HEK293 (cell line): Measurements from ENCODE around the gene CLMN.
A peak's percentile ranks its signal among the peaks of the same experiment; 100 is the strongest.

ENCODE experiments used
- CTCF ChIA-PET: fragments of 350-600 bp; formaldehyde crosslinking; extraction: SDS; loops from one replicate; lab custom pipeline; 2021; ENCODE audit warnings: antibody characterized with exemption; lab: Yijun Ruan, JAX
- POLR2A ChIA-PET: fragments of 300-600 bp; formaldehyde crosslinking; extraction: SDS; loops from one replicate; lab custom pipeline; 2020; ENCODE audit warnings: antibody characterized with exemption, inconsistent platforms; lab: Yijun Ruan, JAX
- H3K27ac ChIP-seq: fragments of 200-500 bp; sonication (Bioruptor generic); 2 replicates; pipeline ENCODE4 v1.5.1; 2014; ENCODE audit warnings: low read depth, low read length, control low read depth, inconsistent platforms; ENCODE audit errors: extremely low read depth
- H3K36me3 ChIP-seq, 2 experiments: fragments of 200-500 bp in 1 of 2; sonication (Bioruptor generic) in 1 of 2; 1 replicate in 1 of 2; 2 replicates in 1 of 2; pipeline ENCODE4 v1.5.1; 2014 to 2017; ENCODE audit warnings: inconsistent platforms in 2 of 2, low read length in 2 of 2; ENCODE audit not compliant: control insufficient read depth in 2 of 2, insufficient read depth in 1 of 2
- H3K4me1 ChIP-seq: fragments of 200-500 bp; sonication (Bioruptor generic); 2 replicates; pipeline ENCODE4 v1.5.1; 2014; ENCODE audit warnings: mild to moderate bottlenecking, low read length, inconsistent platforms; ENCODE audit not compliant: control insufficient read depth, insufficient read depth
- H3K4me3 ChIP-seq: 2 replicates; pipeline ENCODE4 v1.5.1; 2011; ENCODE audit warnings: low read depth, mild to moderate bottlenecking, control low read depth, low read length, moderate library complexity
- H3K9me3 ChIP-seq: fragments of 200-500 bp; sonication (Bioruptor generic); 2 replicates; pipeline ENCODE4 v1.5.1; 2014; ENCODE audit warnings: low read depth, low read length, inconsistent platforms; ENCODE audit not compliant: control insufficient read depth, insufficient read depth
- EGR2 ChIP-seq: fragments of 450-650 bp; formaldehyde crosslinking; IDR thresholded peaks from 2 replicates; pipeline ENCODE4 v1.5.1; 2016; ENCODE audit warnings: low read depth, missing biosample characterization, missing genetic modification characterization
- GLIS2 ChIP-seq: fragments of 450-650 bp; formaldehyde crosslinking; IDR thresholded peaks from 2 replicates; pipeline ENCODE4 v1.5.1; 2016; ENCODE audit warnings: missing biosample characterization, missing genetic modification characterization
- SCRT2 ChIP-seq: fragments of 450-650 bp; formaldehyde crosslinking; IDR thresholded peaks from 2 replicates; pipeline ENCODE4 v1.5.1; 2016; ENCODE audit warnings: missing biosample characterization, missing genetic modification characterization
- TCF7L2 ChIP-seq: IDR thresholded peaks from 2 replicates; pipeline ENCODE4 v1.6.1; 2011; ENCODE audit warnings: low read depth, mild to moderate bottlenecking, inconsistent platforms, low read length, moderate library complexity, borderline replicate concordance
- ZFHX2 ChIP-seq: fragments of 450-650 bp; formaldehyde crosslinking; conservative IDR thresholded peaks from 2 replicates; pipeline ENCODE4 v1.5.1; 2016; ENCODE audit warnings: missing biosample characterization, missing genetic modification characterization
- ZNF157 ChIP-seq: fragments of 450-650 bp; formaldehyde crosslinking; IDR thresholded peaks from 2 replicates; pipeline ENCODE4 v1.5.1; 2016; ENCODE audit warnings: missing biosample characterization, missing genetic modification characterization
- ZNF366 ChIP-seq: fragments of 450-650 bp; formaldehyde crosslinking; conservative IDR thresholded peaks from 2 replicates; pipeline ENCODE4 v1.5.1; 2016; ENCODE audit warnings: missing biosample characterization, missing genetic modification characterization
- ZNF530 ChIP-seq: fragments of 450-650 bp; formaldehyde crosslinking; IDR thresholded peaks from 2 replicates; pipeline ENCODE4 v1.5.1; 2016; ENCODE audit warnings: low read depth, missing biosample characterization, missing genetic modification characterization
- ZNF791 ChIP-seq: fragments of 450-650 bp; formaldehyde crosslinking; IDR thresholded peaks from 2 replicates; pipeline ENCODE4 v1.5.1; 2016; ENCODE audit warnings: missing biosample characterization, missing genetic modification characterization
- TF ChIP-seq, protein P1 (sequence below): fragments of 450-650 bp; formaldehyde crosslinking; IDR thresholded peaks from 2 replicates; pipeline ENCODE4 v1.5.1; 2017; ENCODE audit warnings: missing biosample characterization, missing genetic modification characterization
- TF ChIP-seq, protein P2 (sequence below): fragments of 450-650 bp; formaldehyde crosslinking; IDR thresholded peaks from 2 replicates; pipeline ENCODE4 v1.5.1; 2016; ENCODE audit warnings: missing biosample characterization, missing genetic modification characterization, borderline replicate concordance
- TF ChIP-seq, protein P3 (sequence below): sonication (generic); formaldehyde crosslinking; IDR thresholded peaks from 2 replicates; pipeline ENCODE4 v1.8.1; 2022; ENCODE audit warnings: mild to moderate bottlenecking, moderate library complexity, missing genetic modification reagents

Gene CLMN

DNA sequence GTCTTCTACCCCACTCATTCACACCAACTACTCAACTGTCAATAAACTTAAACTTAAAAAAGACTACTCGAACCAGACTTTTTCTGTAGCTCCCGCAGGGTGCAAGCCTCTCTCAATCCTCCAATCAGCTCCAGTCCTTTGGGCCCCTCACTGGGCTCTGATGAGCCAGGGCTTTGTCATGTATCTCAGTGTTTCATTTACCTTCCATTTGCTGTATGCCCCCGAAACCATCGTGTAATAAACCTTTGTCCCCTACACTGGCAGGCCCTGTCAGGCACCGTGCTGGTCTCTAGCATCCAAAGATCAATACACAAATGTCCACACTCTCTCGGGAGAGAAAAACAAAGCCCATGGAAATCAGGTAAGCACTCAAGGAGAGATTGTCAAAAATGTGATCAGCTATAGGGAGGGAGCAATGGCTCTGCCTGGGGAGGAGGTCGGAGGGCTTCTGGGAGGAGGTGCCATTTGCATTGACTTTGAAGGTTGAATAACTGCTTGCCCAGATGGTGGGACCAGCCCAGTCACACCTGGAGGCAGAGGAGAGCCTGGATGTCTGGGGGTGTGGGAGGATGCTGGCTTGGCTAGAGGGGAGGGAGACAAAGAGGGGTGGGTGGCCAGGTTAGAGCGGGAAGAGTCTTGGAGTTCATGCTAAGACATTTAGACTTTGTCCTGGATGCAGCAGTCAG, 120.3 kb downstream of the CLMN start (continued):
- TF ChIP-seq, protein P1, sequence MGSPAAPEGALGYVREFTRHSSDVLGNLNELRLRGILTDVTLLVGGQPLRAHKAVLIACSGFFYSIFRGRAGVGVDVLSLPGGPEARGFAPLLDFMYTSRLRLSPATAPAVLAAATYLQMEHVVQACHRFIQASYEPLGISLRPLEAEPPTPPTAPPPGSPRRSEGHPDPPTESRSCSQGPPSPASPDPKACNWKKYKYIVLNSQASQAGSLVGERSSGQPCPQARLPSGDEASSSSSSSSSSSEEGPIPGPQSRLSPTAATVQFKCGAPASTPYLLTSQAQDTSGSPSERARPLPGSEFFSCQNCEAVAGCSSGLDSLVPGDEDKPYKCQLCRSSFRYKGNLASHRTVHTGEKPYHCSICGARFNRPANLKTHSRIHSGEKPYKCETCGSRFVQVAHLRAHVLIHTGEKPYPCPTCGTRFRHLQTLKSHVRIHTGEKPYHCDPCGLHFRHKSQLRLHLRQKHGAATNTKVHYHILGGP (tag by site-specific recombination): no peak
- TF ChIP-seq, protein P2, sequence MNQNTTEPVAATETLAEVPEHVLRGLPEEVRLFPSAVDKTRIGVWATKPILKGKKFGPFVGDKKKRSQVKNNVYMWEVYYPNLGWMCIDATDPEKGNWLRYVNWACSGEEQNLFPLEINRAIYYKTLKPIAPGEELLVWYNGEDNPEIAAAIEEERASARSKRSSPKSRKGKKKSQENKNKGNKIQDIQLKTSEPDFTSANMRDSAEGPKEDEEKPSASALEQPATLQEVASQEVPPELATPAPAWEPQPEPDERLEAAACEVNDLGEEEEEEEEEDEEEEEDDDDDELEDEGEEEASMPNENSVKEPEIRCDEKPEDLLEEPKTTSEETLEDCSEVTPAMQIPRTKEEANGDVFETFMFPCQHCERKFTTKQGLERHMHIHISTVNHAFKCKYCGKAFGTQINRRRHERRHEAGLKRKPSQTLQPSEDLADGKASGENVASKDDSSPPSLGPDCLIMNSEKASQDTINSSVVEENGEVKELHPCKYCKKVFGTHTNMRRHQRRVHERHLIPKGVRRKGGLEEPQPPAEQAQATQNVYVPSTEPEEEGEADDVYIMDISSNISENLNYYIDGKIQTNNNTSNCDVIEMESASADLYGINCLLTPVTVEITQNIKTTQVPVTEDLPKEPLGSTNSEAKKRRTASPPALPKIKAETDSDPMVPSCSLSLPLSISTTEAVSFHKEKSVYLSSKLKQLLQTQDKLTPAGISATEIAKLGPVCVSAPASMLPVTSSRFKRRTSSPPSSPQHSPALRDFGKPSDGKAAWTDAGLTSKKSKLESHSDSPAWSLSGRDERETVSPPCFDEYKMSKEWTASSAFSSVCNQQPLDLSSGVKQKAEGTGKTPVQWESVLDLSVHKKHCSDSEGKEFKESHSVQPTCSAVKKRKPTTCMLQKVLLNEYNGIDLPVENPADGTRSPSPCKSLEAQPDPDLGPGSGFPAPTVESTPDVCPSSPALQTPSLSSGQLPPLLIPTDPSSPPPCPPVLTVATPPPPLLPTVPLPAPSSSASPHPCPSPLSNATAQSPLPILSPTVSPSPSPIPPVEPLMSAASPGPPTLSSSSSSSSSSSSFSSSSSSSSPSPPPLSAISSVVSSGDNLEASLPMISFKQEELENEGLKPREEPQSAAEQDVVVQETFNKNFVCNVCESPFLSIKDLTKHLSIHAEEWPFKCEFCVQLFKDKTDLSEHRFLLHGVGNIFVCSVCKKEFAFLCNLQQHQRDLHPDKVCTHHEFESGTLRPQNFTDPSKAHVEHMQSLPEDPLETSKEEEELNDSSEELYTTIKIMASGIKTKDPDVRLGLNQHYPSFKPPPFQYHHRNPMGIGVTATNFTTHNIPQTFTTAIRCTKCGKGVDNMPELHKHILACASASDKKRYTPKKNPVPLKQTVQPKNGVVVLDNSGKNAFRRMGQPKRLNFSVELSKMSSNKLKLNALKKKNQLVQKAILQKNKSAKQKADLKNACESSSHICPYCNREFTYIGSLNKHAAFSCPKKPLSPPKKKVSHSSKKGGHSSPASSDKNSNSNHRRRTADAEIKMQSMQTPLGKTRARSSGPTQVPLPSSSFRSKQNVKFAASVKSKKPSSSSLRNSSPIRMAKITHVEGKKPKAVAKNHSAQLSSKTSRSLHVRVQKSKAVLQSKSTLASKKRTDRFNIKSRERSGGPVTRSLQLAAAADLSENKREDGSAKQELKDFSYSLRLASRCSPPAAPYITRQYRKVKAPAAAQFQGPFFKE: no peak
- TF ChIP-seq, protein P3, sequence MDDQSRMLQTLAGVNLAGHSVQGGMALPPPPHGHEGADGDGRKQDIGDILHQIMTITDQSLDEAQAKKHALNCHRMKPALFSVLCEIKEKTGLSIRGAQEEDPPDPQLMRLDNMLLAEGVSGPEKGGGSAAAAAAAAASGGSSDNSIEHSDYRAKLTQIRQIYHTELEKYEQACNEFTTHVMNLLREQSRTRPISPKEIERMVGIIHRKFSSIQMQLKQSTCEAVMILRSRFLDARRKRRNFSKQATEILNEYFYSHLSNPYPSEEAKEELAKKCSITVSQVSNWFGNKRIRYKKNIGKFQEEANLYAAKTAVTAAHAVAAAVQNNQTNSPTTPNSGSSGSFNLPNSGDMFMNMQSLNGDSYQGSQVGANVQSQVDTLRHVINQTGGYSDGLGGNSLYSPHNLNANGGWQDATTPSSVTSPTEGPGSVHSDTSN (CRISPR knock-in tag): no peak
- no peak for TF ChIP-seq ZNF791 (tag by site-specific recombination)
- no peak for TF ChIP-seq ZNF157

DNA sequence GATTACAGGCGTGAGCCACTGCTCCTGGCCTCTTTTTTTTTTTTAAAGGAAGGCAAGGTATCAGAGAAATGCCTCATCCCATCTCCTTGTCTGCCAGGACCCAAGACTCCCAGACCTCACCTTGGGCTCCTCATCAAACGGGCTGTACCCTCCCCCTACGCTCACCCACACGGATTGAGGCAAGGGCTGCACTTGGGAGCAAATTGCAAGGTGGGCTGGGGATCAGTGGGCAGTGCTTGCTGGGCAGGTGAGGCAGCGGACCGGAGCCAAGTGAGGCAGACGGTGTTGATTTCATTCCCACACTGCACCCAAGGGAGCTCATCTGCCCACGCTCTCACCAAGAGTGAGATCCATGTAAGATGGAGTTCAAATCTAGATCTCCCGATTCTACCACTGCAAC, 121.4 kb downstream of the CLMN start:
- Histone ChIP-seq H3K4me3 (no peak overlapping the region), H3K4me1 (no peaks in the 10 kb centered on the region), H3K9me3 (no peaks in the 10 kb centered on the region), H3K36me3 (no peaks in the 10 kb centered on the region), H3K27ac (no peak overlapping the region)
- ChIA-PET POLR2A (no interaction called here), CTCF (no interaction called here)
- TF ChIP-seq EGR2 (tag by site-specific recombination): peak; percentile 89
- TF ChIP-seq ZNF530: no peak
- TF ChIP-seq ZFHX2: peak; percentile 65

DNA sequence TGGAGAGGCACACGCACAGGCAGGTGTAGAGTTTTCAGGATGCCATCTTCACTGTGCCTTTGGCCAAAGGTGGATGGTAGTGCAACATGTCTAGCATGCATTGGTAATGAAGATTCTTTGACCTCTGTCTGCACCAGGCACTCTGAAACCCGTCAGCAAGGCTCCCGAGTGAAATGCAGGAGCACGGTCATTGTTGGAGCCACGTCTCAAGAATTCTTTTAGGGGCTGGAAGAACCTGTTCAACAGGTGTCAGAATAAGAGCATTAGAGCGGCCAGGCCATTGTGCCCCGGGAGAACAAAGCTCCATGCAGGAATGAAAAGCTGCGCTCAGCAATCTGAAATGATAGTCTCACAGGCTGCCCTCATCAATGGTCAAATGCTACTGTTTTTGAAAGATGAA, 122.2 kb downstream of the CLMN start:
- H3K27ac ChIP-seq: no peak overlapping the region
- POLR2A ChIA-PET: no interaction called here
- CTCF ChIA-PET: no interaction called here
- no peaks in the 10 kb centered on the region for H3K36me3 ChIP-seq
- no peaks in the 10 kb centered on the region for H3K9me3 ChIP-seq
- H3K4me1 ChIP-seq: no peaks in the 10 kb centered on the region
- peak; percentile 52 for TF ChIP-seq SCRT2 (tag by site-specific recombination)
- no peak for TF ChIP-seq GLIS2 (tag by site-specific recombination)
- H3K4me3 ChIP-seq: no peak overlapping the region

DNA sequence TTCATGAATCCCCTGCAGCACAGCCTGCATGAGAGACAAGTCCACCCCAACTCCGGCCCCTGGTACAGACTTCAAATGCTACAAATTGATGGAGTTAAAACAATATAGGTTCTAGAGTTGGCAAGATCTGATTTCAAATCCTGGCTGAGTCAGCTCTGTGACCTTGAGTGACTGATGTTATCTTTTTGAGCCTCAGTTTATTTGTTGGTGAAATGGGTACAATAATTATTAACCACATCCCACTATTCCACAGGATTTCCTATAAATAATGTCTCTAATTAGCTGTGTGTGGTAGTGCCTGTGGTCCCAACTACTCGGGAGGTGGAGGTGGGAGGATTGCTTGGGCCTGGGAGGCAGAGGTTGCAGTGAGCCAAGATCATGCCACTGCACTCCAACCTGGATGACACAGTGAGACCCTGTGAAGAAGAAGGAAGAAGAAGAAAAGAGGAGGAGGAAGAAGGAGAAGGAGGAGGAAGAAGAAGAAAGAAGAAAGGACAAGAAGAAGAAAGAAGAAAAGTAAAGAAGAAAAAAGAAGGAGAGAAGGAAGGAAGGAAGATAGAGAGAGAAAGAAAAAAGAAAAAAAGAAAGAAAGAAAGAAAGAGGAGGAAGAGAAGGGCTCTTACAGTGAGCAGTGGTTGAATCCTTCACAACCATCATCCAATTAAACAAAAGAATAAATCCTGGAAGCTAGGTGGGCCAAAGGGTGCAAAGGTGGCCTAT, 122.7 kb downstream of the CLMN start:
- Histone ChIP-seq H3K4me3 (no peak overlapping the region), H3K27ac (no peak overlapping the region), H3K4me1 (no peaks in the 10 kb centered on the region), H3K9me3 (no peaks in the 10 kb centered on the region), H3K36me3 (no peaks in the 10 kb centered on the region)
- TF ChIP-seq ZNF366 (tag by site-specific recombination) (peak; percentile 75), TCF7L2 (no peak)
- ChIA-PET POLR2A (no interaction called here), CTCF (interaction anchor here (0.7 to 1.3 kb wide), 2 partner anchors 8 to 80 kb away, joined by 3 read pairs; no protein-coding TSS in a partner anchor)
